Bronchial epithelial cell (primary cell): ENCODE measurements around the gene IFT122. TPM values are rescaled to one million over a fixed set of nuclear protein-coding genes. Genes with fewer than 3 reads are reported as not detected.
A peak's percentile ranks its signal among the peaks of the same experiment; 100 is the strongest.

Experiments used
- DNase-seq: peaks from one replicate; pipeline ENCODE4 v3.0.0-alpha.2; 2010; ENCODE audit warnings: low read depth
- FAIRE-seq: peaks from 2 replicates; lab custom pipeline; 2011; peaks lifted over from hg19 to GRCh38; lab: Jason Lieb, UNC
- H3K27me3 ChIP-seq: 2 replicates; pipeline ENCODE4 v1.5.1; 2011; ENCODE audit warnings: low read length; ENCODE audit not compliant: control insufficient read depth, insufficient read depth
- H3K36me3 ChIP-seq: 2 replicates; pipeline ENCODE4 v1.5.1; 2011; ENCODE audit warnings: low read length; ENCODE audit not compliant: control insufficient read depth, insufficient read depth
- H3K4me3 ChIP-seq: 2 replicates; pipeline ENCODE4 v1.5.1; 2011; ENCODE audit warnings: mild to moderate bottlenecking, low read depth, low read length, control low read depth
- total RNA-seq: library from RNA; depleted of rRNA; stranded (reverse); fragments of >200 nt; gene quantifications from 2 replicates; pipeline ENCODE4 v1.2.1, GENCODE V29; 2014
- TF ChIP-seq, protein P1 (sequence below): IDR thresholded peaks from 2 replicates; pipeline ENCODE4 v1.5.1; 2011; ENCODE audit warnings: mild to moderate bottlenecking, moderate library complexity, low read length, control low read depth, inconsistent platforms; ENCODE audit not compliant: insufficient read depth, severe bottlenecking

Gene IFT122
- total RNA-seq, 1 donor from 2014 or later: 10.0 TPM

DNA sequence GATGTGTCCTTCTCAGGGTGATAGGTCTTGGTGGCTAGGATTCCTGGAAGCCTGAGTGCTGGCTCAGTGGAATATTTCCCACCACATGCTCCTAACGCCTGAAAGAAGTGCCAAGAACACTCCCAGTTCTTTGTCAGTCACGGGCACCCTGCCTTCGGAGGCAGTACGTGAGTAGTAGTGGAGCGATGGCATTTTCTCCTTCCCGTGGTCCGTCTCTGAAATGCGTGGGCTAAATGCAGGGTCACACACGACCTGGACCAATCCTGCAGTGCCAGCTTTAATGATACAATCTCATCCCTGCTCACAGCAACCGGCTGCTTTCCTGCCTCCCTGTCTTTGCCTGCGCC is 117.5 kb downstream of the IFT122 start:
- DNase-seq (no peak), FAIRE-seq (peak; percentile 64)
- TF ChIP-seq, protein P1, sequence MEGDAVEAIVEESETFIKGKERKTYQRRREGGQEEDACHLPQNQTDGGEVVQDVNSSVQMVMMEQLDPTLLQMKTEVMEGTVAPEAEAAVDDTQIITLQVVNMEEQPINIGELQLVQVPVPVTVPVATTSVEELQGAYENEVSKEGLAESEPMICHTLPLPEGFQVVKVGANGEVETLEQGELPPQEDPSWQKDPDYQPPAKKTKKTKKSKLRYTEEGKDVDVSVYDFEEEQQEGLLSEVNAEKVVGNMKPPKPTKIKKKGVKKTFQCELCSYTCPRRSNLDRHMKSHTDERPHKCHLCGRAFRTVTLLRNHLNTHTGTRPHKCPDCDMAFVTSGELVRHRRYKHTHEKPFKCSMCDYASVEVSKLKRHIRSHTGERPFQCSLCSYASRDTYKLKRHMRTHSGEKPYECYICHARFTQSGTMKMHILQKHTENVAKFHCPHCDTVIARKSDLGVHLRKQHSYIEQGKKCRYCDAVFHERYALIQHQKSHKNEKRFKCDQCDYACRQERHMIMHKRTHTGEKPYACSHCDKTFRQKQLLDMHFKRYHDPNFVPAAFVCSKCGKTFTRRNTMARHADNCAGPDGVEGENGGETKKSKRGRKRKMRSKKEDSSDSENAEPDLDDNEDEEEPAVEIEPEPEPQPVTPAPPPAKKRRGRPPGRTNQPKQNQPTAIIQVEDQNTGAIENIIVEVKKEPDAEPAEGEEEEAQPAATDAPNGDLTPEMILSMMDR: no peak
- no peaks in the 10 kb centered on the region for H3K36me3 ChIP-seq
- no peaks in the 10 kb centered on the region for H3K27me3 ChIP-seq
- no peak overlapping the region for H3K4me3 ChIP-seq

DNA sequence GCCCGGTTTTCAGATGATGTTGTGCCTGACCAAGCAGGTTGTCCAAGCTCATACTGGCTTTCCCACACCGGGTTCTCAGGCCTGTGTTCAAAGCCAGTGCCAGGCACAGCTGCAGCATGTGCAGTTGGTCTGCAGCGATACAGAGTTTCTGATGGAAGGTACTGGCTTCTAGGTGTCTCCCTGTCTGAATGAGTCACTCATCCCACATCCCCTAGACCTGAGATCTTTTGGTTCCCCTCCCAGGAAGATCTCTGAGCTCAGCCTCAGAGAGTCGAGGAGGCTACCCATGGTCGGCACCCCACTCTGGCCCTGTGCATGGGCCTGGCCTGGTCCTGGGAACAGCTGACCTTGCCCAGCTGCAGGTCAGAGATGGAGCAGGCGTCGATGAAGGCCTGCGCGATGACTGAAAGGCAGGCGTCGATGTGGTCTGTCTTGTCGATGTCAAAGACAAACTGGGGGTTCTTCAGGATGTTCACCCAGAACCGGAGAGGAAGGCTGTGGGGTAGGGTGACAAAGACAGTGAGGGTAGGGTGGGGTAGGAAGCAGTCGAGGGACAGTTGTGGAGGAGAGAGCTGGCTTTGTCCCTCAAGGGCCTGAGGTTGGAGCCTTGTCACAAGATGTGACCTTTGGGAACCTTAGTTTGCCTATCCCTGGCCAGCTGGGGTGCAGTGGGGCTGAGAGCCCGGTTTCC is 118.2 kb downstream of the IFT122 start:
- TF ChIP-seq, protein P1: no peak
- FAIRE-seq (no peak), DNase-seq (no peak)
- H3K4me3 ChIP-seq: no peak overlapping the region
- H3K27me3 ChIP-seq: no peaks in the 10 kb centered on the region
- H3K36me3 ChIP-seq: no peaks in the 10 kb centered on the region

DNA sequence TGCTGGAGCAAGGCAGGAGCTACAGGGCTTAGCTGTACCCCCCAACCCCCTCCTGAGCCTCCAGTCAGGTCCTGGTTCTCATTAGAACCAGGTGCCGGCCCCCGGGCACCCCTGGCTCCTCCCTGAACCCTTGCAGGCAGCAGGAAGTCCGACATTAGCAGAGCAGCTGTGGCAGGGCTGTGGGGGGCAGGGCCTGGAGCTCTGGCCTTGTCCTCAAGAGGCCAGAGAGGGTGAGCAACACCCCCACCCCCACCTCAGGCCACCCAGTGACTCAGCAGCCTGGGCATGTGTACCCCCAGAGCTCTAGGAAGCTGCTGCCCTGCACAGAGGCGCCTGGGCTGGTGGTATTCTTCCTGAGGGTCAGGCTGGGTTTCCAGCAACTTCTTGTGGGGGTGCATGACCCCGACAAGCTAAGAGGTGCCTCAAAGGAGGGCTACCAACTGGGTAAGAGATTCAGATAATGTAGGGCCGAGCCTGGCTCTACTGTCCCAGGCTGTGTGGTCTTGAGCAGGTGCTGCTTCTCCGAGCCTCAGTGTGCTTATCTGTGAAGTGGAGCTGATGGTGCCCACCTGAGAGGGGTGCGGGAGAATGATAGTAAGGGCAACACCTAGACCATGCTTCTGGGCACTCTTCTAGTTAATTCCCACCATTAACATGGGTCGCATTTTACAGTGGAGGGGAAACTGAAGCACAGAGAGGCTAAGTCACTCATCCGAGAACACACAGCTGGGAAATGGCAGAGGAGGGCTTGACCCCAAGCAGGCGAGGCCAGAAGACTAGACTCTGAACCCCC is 118.9 kb downstream of the IFT122 start:
- Histone ChIP-seq H3K27me3 (no peaks in the 10 kb centered on the region), H3K4me3 (no peak overlapping the region), H3K36me3 (no peaks in the 10 kb centered on the region)
- TF ChIP-seq, protein P1: no peak
- DNase-seq (no peak), FAIRE-seq (no peak)

DNA sequence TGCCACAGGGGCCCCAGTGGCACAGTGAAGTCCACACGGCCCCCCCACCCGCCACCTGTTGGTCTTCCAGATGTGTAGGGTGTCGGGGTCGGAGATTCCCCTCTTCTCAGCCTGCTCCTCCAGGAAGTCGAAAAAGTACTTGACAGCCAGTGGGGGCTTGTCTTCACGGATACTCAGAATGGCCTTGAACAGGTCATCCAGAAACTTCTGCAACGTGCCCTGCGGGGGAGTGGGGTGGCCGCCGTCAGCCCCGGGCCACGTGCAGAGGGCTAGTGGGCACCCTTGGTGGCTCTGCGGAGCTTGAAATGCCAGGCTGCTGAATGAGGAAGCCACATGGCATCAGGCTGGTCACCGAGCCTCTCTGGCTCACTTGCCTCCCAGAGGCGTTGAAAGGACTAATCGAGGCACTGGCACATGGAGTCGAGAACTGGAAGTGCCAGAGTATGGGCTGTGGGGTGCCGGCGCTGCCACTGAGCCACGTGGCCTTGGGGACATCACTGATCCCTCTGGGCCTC is 119.6 kb downstream of the IFT122 start:
- no peaks in the 10 kb centered on the region for H3K36me3 ChIP-seq
- H3K27me3 ChIP-seq: no peaks in the 10 kb centered on the region
- no peak overlapping the region for H3K4me3 ChIP-seq
- DNase-seq: no peak
- TF ChIP-seq, protein P1: no peak
- FAIRE-seq: no peak

DNA sequence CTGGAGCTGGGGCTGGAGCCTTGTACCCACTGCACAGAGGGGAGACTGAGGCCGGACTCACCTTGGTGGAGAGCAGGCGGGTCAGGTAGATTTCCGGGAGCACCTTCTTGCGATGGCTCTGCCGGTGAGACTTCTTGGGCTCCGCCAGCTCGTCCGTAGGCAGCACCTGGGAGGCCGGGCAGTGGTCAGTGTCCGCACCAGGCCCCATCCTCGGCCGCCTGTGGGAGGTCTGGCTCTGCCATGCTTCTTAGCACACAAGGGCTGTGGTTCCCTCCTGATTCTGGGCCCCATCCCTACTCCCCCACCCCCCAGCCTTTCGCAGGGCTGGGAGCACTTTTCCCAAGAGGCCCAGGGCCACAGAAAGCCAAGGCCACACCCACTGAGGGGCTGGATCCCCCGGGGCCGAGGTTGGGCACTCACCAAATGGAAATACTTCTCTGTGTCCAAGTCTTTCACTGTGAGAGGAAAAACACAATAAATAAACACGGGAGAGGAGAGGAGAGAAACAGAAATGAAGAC is 120.3 kb downstream of the IFT122 start:
- no peak for FAIRE-seq

More for the DNA sequence above, 120.3 kb downstream of the IFT122 start:
- DNase-seq: no peak
- Histone ChIP-seq H3K27me3 (no peaks in the 10 kb centered on the region), H3K36me3 (no peaks in the 10 kb centered on the region), H3K4me3 (no peak overlapping the region)
- TF ChIP-seq, protein P1: no peak
